HG02678 (cell line): Measurements from ENCODE around the gene TCEA3.
"Not testable (repeated sequence)": the region's sequence is repeated elsewhere in the genome, so short reads cannot be mapped to it uniquely, and the experiment has no call there.

Experiments used
- ATAC-seq: cut with Tn5 transposase; IDR thresholded peaks from one replicate; pipeline ENCODE4 v1.9.1; 2021; ENCODE audit warnings: mild to moderate bottlenecking, moderate library complexity; ENCODE audit not compliant: unreplicated experiment

The TCEA3 gene

GRCh38 chr1:23395154-23395724 is 29.3 kb downstream of the TCEA3 start:
- no peak for ATAC-seq

GRCh38 chr1:23394684-23395083 is 29.9 kb downstream of the TCEA3 start:
- no peak for ATAC-seq

GRCh38 chr1:23394181-23394580 is 30.4 kb downstream of the TCEA3 start:
- no peak for ATAC-seq

GRCh38 chr1:23393706-23394105 is 30.8 kb downstream of the TCEA3 start:
- ATAC-seq = no peak

- ATAC-seq = no peak
Measured at GRCh38 chr1:23392125-23392855, 32.3 kb downstream of the TCEA3 start.

GRCh38 chr1:23389837-23390321 is 34.7 kb downstream of the TCEA3 start:
- ATAC-seq = no peak

GRCh38 chr1:23387494-23387893 is 37.1 kb downstream of the TCEA3 start:
- no peak for ATAC-seq

GRCh38 chr1:23385119-23385621 is 39.4 kb downstream of the TCEA3 start:
- no peak for ATAC-seq

GRCh38 chr1:23384312-23385058 is 40.1 kb downstream of the TCEA3 start:
- no peak for ATAC-seq

- no peak for ATAC-seq
Measured at GRCh38 chr1:23383577-23384311, 40.8 kb downstream of the TCEA3 start.

GRCh38 chr1:23381233-23381885 is 43.2 kb downstream of the TCEA3 start:
- ATAC-seq = no peak

GRCh38 chr1:23380719-23381118 is 43.8 kb downstream of the TCEA3 start:
- no peak for ATAC-seq

- ATAC-seq = not testable (repeated sequence)
Measured at GRCh38 chr1:23380236-23380635, 44.3 kb downstream of the TCEA3 start.

- no peak for ATAC-seq
Measured at GRCh38 chr1:23376890-23377811, 47.4 kb downstream of the TCEA3 start.

- ATAC-seq = not testable (repeated sequence)
Measured at GRCh38 chr1:23374079-23374735, 50.3 kb downstream of the TCEA3 start.

- no peak for ATAC-seq
Measured at GRCh38 chr1:23371987-23372880, 52.3 kb downstream of the TCEA3 start.

- no peak for ATAC-seq
Measured at GRCh38 chr1:23370709-23371584, 53.6 kb downstream of the TCEA3 start.
